Measurements from ENCODE around the gene PTX3. TPM values are rescaled to one million over a fixed set of nuclear protein-coding genes. Genes with fewer than 3 reads are reported as not detected.

The PTX3 gene
- total RNA-seq = 510 and 684 TPM in 2 replicates

DNA sequence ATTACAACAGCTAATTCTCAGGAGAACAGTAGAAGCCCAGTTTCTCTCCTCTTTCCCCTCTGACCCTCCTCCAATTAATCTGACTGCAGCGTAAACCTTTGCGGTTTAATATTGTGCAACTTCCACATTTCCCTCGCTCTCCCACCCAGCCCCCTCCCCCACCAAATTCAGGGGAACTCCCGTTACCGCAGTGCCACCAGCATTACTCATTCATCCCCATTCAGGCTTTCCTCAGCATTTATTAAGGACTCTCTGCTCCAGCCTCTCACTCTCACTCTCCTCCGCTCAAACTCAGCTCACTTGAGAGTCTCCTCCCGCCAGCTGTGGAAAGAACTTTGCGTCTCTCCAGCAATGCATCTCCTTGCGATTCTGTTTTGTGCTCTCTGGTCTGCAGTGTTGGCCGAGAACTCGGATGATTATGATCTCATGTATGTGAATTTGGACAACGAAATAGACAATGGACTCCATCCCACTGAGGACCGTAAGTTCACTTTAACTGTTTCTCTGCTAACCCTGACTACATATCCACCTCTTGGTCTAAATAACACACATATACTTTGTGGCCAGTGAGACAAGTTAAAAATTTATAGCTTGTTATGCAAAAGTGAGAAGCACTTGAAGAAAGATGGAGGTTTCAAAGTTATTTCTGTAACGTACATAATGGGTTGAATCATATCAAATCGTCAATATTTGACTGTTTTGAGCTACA lies at the start of gene PTX3:
PTX3 (plus strand) TSS at position 268 of the 709 bp plus-strand sequence; CDS start at position 352, 84 bp downstream.

Other genes starting within 250 kb of the PTX3 start
- 325 and 390 TPM in 2 replicates for gene VEPH1, start 66.6 kb downstream of the PTX3 start, total RNA-seq